Cardiac muscle cell (in vitro differentiated cells and primary cell): Measurements from ENCODE around the gene CHST11. TPM values are rescaled to one million over a fixed set of nuclear protein-coding genes. Genes with fewer than 3 reads are reported as not detected.
A peak's percentile ranks its signal among the peaks of the same experiment; 100 is the strongest.

Source experiments
- DNase-seq, 2 donors: peaks; one replicate each; pipeline versions ENCODE4 v3.0.0 to v3.0.0-alpha.2; 2010 to 2017; ENCODE audit warnings: low read depth in 1 of 2, low spot score in 1 of 2
- H3K27ac ChIP-seq: fragments of 200-600 bp; sonication (generic); 2 replicates; pipeline ENCODE4 v1.5.1; 2016
- H3K27me3 ChIP-seq: fragments of 200-600 bp; sonication (generic); 2 replicates; pipeline ENCODE4 v1.6.0; 2016; ENCODE audit warnings: control low read depth
- H3K36me3 ChIP-seq: fragments of 200-600 bp; sonication (generic); 2 replicates; pipeline ENCODE4 v1.5.1; 2016; ENCODE audit warnings: control low read depth
- H3K4me1 ChIP-seq: fragments of 200-600 bp; sonication (generic); 2 replicates; pipeline ENCODE4 v1.8.1; 2017; ENCODE audit warnings: low read depth, mild to moderate bottlenecking, mixed run types
- H3K4me3 ChIP-seq: fragments of 200-600 bp; sonication (generic); 2 replicates; pipeline ENCODE4 v1.5.1; 2016; ENCODE audit warnings: mild to moderate bottlenecking
- H3K9me3 ChIP-seq: fragments of 200-600 bp; sonication (generic); 2 replicates; pipeline ENCODE4 v1.5.1; 2017; ENCODE audit warnings: low read depth, mild to moderate bottlenecking, control low read depth
- polyA plus RNA-seq: library from polyadenylated mRNA; unstranded; fragments of >200 nt; fragmentation: Nextera tagmentation; extraction: Ambion mirVana; gene quantifications from 2 replicates; pipeline ENCODE4 v1.2.1, GENCODE V29; 2016
- total RNA-seq: library from RNA; depleted of rRNA; stranded (reverse); fragments of >200 nt; gene quantifications from 2 replicates; pipeline ENCODE4 v1.2.3, GENCODE V29; 2016
- TF ChIP-seq, protein P1 (sequence below): IDR thresholded peaks from 2 replicates; pipeline ENCODE4 v1.5.1; 2012; ENCODE audit warnings: low read depth, mild to moderate bottlenecking, low read length

The CHST11 gene
- total and polyA plus RNA-seq, 2 experiments from 2014 or later, result 24.2 to 39.8 TPM

GRCh38 chr12:104746467-104747088 lies 289.8 kb downstream of the CHST11 start:
- Histone ChIP-seq H3K36me3 (no peaks in the 10 kb centered on the region), H3K27ac (no peak overlapping the region), H3K4me3 (no peak overlapping the region), H3K4me1 (no peaks in the 10 kb centered on the region), H3K27me3 (no peaks in the 10 kb centered on the region), H3K9me3 (no peaks in the 10 kb centered on the region)
- DNase-seq, result no peak
- TF ChIP-seq, protein P1, sequence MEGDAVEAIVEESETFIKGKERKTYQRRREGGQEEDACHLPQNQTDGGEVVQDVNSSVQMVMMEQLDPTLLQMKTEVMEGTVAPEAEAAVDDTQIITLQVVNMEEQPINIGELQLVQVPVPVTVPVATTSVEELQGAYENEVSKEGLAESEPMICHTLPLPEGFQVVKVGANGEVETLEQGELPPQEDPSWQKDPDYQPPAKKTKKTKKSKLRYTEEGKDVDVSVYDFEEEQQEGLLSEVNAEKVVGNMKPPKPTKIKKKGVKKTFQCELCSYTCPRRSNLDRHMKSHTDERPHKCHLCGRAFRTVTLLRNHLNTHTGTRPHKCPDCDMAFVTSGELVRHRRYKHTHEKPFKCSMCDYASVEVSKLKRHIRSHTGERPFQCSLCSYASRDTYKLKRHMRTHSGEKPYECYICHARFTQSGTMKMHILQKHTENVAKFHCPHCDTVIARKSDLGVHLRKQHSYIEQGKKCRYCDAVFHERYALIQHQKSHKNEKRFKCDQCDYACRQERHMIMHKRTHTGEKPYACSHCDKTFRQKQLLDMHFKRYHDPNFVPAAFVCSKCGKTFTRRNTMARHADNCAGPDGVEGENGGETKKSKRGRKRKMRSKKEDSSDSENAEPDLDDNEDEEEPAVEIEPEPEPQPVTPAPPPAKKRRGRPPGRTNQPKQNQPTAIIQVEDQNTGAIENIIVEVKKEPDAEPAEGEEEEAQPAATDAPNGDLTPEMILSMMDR, result no peak

- no peak overlapping the region for H3K4me3 ChIP-seq
- H3K9me3 ChIP-seq, result no peaks in the 10 kb centered on the region
- H3K27me3 ChIP-seq, result no peaks in the 10 kb centered on the region
- H3K27ac ChIP-seq, result no peak overlapping the region
- TF ChIP-seq, protein P1, result no peak
- no peaks in the 10 kb centered on the region for H3K4me1 ChIP-seq
- no peak for DNase-seq
- no peaks in the 10 kb centered on the region for H3K36me3 ChIP-seq
These were observed 290.6 kb downstream of the CHST11 start for GRCh38 chr12:104747330-104747729.

DNA sequence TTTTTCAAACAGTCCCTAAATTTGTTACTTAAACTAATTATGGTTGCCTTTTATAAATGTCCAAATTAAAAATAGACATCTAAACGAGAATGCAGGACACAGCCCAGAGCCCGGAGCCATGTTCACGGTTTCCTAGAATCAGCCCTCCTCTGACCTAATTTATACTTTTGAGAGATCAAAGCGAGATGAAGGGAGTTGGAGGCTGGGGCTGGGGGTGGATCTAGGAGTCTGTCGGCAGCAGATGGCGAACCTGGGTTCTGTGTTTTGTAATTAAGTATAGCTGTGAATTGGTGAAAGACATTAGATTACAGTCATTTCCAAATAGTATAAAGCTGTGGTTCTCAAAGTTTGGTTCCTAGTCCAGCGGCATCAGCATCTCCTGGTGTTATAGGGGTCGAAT lies 291.2 kb downstream of the CHST11 start:
- Histone ChIP-seq H3K27me3 (no peaks in the 10 kb centered on the region), H3K36me3 (no peaks in the 10 kb centered on the region), H3K27ac (no peak overlapping the region), H3K4me3 (no peak overlapping the region), H3K9me3 (no peaks in the 10 kb centered on the region), H3K4me1 (no peaks in the 10 kb centered on the region)
- no peak for DNase-seq
- TF ChIP-seq, protein P1, result no peak

- H3K4me3 ChIP-seq, result no peak overlapping the region
- H3K9me3 ChIP-seq, result no peaks in the 10 kb centered on the region
- no peak for DNase-seq
- no peaks in the 10 kb centered on the region for H3K36me3 ChIP-seq
- no peaks in the 10 kb centered on the region for H3K4me1 ChIP-seq
- no peaks in the 10 kb centered on the region for H3K27me3 ChIP-seq
- TF ChIP-seq, protein P1, result no peak
- H3K27ac ChIP-seq, result no peak overlapping the region
These were observed 291.6 kb downstream of the CHST11 start for GRCh38 chr12:104748356-104748755.

GRCh38 chr12:104748790-104749189 lies 292.0 kb downstream of the CHST11 start:
- DNase-seq, result peak in 1 of 2 donors; percentile 44
- no peak overlapping the region for H3K4me3 ChIP-seq

More at GRCh38 chr12:104748790-104749189, 292.0 kb downstream of the CHST11 start:
- TF ChIP-seq, protein P1, result no peak
- no peaks in the 10 kb centered on the region for H3K4me1 ChIP-seq
- no peak overlapping the region for H3K27ac ChIP-seq
- no peaks in the 10 kb centered on the region for H3K9me3 ChIP-seq
- no peaks in the 10 kb centered on the region for H3K27me3 ChIP-seq
- no peaks in the 10 kb centered on the region for H3K36me3 ChIP-seq
